Measurements from ENCODE around the gene ANKEF1.
A peak's percentile ranks its signal among the peaks of the same experiment; 100 is the strongest.

DNA sequence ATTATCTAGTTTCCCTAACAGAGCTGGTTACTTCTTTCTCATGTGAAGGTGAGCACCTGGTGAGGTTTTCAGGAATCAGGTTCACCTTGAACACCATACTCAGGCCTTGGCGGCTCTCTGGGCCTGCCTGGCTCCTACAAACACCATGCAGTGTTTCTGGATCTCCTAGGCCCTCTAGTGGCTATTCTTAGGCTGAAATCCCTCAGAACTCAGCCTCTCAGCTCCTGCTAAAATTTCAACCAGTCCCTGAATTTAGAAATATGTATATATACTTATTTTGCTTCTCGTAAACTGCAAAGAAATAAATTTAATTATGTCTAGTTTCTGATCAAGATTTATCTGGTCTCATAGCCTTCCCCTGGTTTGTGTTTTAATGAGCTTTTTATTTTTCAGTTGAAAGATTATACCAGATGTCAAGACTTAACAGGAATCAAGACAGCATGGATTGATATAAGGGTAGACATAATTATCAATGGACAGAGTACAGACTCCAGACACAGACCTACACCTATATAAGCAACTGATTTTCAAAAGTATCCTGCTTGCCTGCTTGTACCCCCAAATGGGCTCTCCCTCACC, 55.9 kb downstream of the ANKEF1 start:
- TF ChIP-seq, protein P1, sequence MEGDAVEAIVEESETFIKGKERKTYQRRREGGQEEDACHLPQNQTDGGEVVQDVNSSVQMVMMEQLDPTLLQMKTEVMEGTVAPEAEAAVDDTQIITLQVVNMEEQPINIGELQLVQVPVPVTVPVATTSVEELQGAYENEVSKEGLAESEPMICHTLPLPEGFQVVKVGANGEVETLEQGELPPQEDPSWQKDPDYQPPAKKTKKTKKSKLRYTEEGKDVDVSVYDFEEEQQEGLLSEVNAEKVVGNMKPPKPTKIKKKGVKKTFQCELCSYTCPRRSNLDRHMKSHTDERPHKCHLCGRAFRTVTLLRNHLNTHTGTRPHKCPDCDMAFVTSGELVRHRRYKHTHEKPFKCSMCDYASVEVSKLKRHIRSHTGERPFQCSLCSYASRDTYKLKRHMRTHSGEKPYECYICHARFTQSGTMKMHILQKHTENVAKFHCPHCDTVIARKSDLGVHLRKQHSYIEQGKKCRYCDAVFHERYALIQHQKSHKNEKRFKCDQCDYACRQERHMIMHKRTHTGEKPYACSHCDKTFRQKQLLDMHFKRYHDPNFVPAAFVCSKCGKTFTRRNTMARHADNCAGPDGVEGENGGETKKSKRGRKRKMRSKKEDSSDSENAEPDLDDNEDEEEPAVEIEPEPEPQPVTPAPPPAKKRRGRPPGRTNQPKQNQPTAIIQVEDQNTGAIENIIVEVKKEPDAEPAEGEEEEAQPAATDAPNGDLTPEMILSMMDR (IDR thresholded peaks at IDR 0.05) = peak; percentile 54 to 63 (median 62)
- no peak for TF ChIP-seq POLR2A (IDR thresholded peaks at IDR 0.05)

Data from testis (tissue), 2 donors.